K562 (cell line): ENCODE data around the gene USP12. TPM values are rescaled to one million over a fixed set of nuclear protein-coding genes. Genes with fewer than 3 reads are reported as not detected.

Experiments
- ATF2 ChIP-seq: sonication (generic); formaldehyde crosslinking; IDR thresholded peaks from 2 replicates; pipeline ENCODE4 v1.8.1; 2022; ENCODE audit warnings: missing genetic modification reagents
- CCNT2 ChIP-seq: IDR thresholded peaks from 2 replicates; pipeline ENCODE4 v1.6.1; 2011; ENCODE audit warnings: borderline replicate concordance, low read depth, mild to moderate bottlenecking, moderate library complexity, mixed read lengths, low read length; ENCODE audit not compliant: insufficient read length; ENCODE audit errors: extremely low read depth
- CXXC5 ChIP-seq: fragments of 250-450 bp; sonication (Bioruptor Pico); IDR thresholded peaks from 2 replicates; pipeline ENCODE4 v1.8.0; 2022; ENCODE audit warnings: inconsistent platforms, mild to moderate bottlenecking, moderate library complexity
- JUND ChIP-seq, 2 experiments: IDR thresholded peaks; 2 replicates in 1 of 2; 3 replicates in 1 of 2; pipeline ENCODE4 v1.6.1; 2011; ENCODE audit warnings: borderline replicate concordance in 2 of 2, low read depth in 2 of 2, low read length in 2 of 2, improper control_type of control experiment in 1 of 2, missing biosample characterization in 1 of 2, missing genetic modification characterization in 1 of 2, missing genetic modification reagents in 1 of 2
- PHF8 ChIP-seq: fragments of 200-600 bp; sonication (generic); IDR thresholded peaks from 2 replicates; pipeline ENCODE4 v1.6.1; 2012; ENCODE audit warnings: mixed run types, mild to moderate bottlenecking, inconsistent platforms, low read length, moderate library complexity, borderline replicate concordance
- RBFOX2 ChIP-seq: fragments of 200-400 bp; formaldehyde crosslinking; IDR thresholded peaks from 2 replicates; pipeline ENCODE4 v1.6.1; 2017; ENCODE audit warnings: low read depth, mild to moderate bottlenecking, low read length, moderate library complexity
- RBM22 ChIP-seq: fragments of 200-400 bp; formaldehyde crosslinking; IDR thresholded peaks from 2 replicates; pipeline ENCODE4 v1.6.1; 2018; ENCODE audit warnings: low read length, low read depth; ENCODE audit not compliant: poor library complexity, severe bottlenecking
- TAF1 ChIP-seq: IDR thresholded peaks from 2 replicates; pipeline ENCODE4 v1.6.1; 2011; ENCODE audit warnings: mild to moderate bottlenecking, low read length, moderate library complexity; ENCODE audit not compliant: insufficient read depth, control insufficient read depth, severe bottlenecking; ENCODE audit errors: extremely low read depth
- ZBTB7A ChIP-seq: IDR thresholded peaks from 2 replicates; pipeline ENCODE4 v1.6.1; 2011; ENCODE audit warnings: low read depth, mild to moderate bottlenecking, low read length, moderate library complexity, borderline replicate concordance; ENCODE audit not compliant: control insufficient read depth
- polyA plus RNA-seq, 8 experiments: library from polyadenylated mRNA; depleted of rRNA in 4 of 8; stranded (reverse) in 5 of 8; unstranded in 3 of 8; fragments of >200 nt; fragmentation: Nextera tagmentation in 2 of 8; fragmentation: Illumina TruSeq in 1 of 8; extraction: Ambion mirVana in 2 of 8; extraction: Trizol in 1 of 8; gene quantifications; 2 replicates each; pipeline versions ENCODE4 v1.2.1 to v1.2.3, GENCODE V29; 2011 to 2014; ENCODE audit warnings: inconsistent platforms in 1 of 8, missing spikeins in 1 of 8
- total RNA-seq, 7 experiments: library from RNA; depleted of rRNA in 6 of 7; stranded (reverse); fragments of >200 nt in 6 of 7; fragmentation: Illumina TruSeq in 2 of 7; extraction: Trizol in 2 of 7; gene quantifications; 2 replicates each; pipeline versions ENCODE4 v1.2.1 to v1.2.3, GENCODE V29; 2011 to 2021; ENCODE audit warnings: low replicate concordance in 1 of 7
- TF ChIP-seq, protein P1 (sequence below): fragments of 450-650 bp; IDR thresholded peaks from 2 replicates; pipeline ENCODE4 v1.6.1; 2017; ENCODE audit warnings: antibody characterized with exemption
- TF ChIP-seq, protein P2 (sequence below), 2 experiments: fragments of 450-650 bp; conservative IDR thresholded peaks; 2 replicates each; pipeline ENCODE4 v1.6.1; 2017; ENCODE audit warnings: mild to moderate bottlenecking in 2 of 2, moderate library complexity in 2 of 2
- TF ChIP-seq, protein P3 (sequence below): sonication (generic); formaldehyde crosslinking; IDR thresholded peaks from 2 replicates; pipeline ENCODE4 v1.4.0; 2020; ENCODE audit warnings: mild to moderate bottlenecking, missing genetic modification reagents
- TF ChIP-seq, protein P4 (sequence below): sonication (generic); formaldehyde crosslinking; IDR thresholded peaks from 2 replicates; pipeline ENCODE4 v1.8.0; 2022; ENCODE audit warnings: mild to moderate bottlenecking, missing genetic modification reagents

USP12 gene
- total and polyA plus RNA-seq, 9 of the 15 experiments (the other 6 are each of a cell fraction or from before 2014, with no cell fraction given) = 1.8 to 20.5 (median 13.3) TPM

DNA sequence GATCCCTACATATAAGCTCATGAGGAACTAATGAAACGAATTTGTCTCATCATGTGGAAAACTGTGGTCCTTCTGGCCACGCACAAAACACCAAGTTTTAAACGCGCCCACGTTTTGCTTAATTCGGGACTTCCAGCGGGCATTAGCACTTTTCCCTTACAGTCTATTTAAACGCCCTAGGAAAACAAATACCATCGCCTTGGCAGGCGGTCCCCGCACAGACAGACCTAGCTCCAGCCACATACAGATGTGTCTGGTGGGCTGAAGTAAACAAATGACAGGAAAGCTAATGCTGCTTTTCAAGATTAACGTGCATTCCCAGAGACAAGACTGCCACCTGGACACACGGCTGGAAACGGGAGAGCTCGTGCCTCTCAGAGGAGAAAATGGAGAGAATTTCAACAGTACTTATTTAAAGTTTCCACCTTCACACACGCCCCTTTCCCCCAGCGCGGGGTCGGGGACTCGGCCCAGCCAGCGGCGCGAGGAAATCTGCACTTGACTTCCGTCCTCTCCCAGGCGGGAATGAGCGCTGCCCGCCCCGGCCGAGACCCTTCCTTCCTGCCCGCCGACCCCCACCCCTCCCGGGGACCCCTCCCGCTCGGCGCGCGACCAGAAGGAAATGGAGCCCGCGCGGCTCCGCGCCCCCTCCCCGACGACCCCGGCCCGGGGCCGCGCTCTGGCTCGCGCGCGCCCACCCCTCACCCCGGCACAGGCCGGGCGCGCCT is 931 bp downstream of the USP12 start (continued):
- TF ChIP-seq, protein P1, sequence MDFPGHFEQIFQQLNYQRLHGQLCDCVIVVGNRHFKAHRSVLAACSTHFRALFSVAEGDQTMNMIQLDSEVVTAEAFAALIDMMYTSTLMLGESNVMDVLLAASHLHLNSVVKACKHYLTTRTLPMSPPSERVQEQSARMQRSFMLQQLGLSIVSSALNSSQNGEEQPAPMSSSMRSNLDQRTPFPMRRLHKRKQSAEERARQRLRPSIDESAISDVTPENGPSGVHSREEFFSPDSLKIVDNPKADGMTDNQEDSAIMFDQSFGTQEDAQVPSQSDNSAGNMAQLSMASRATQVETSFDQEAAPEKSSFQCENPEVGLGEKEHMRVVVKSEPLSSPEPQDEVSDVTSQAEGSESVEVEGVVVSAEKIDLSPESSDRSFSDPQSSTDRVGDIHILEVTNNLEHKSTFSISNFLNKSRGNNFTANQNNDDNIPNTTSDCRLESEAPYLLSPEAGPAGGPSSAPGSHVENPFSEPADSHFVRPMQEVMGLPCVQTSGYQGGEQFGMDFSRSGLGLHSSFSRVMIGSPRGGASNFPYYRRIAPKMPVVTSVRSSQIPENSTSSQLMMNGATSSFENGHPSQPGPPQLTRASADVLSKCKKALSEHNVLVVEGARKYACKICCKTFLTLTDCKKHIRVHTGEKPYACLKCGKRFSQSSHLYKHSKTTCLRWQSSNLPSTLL = no peak
- TF ChIP-seq, protein P2, sequence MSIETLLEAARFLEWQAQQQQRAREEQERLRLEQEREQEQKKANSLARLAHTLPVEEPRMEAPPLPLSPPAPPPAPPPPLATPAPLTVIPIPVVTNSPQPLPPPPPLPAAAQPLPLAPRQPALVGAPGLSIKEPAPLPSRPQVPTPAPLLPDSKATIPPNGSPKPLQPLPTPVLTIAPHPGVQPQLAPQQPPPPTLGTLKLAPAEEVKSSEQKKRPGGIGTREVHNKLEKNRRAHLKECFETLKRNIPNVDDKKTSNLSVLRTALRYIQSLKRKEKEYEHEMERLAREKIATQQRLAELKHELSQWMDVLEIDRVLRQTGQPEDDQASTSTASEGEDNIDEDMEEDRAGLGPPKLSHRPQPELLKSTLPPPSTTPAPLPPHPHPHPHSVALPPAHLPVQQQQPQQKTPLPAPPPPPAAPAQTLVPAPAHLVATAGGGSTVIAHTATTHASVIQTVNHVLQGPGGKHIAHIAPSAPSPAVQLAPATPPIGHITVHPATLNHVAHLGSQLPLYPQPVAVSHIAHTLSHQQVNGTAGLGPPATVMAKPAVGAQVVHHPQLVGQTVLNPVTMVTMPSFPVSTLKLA (conservative IDR thresholded peaks at IDR 0.05) = peak; percentile 19 to 63; a peak in 2 of 4 replicates
- peak; percentile 7; the same call in 1 of the 2 replicates for TF ChIP-seq RBFOX2
- TF ChIP-seq TAF1 = no peak
- 0 out of 2 replicates have a peak, but pooled peaks have one; percentile 22 for TF ChIP-seq JUND (IDR thresholded peaks at IDR 0.05; ENCODE audit: borderline replicate concordance, low read depth, low read length)
- TF ChIP-seq JUND (tag; IDR thresholded peaks at IDR 0.05; ENCODE audit: borderline replicate concordance, low read depth, low read length) = 0 out of 3 replicates have a peak, but pooled peaks have one; percentile 30
- no peak for TF ChIP-seq RBM22
- 0 out of 2 replicates have a peak, but pooled peaks have one; percentile 17 for TF ChIP-seq CXXC5
- TF ChIP-seq, protein P3, sequence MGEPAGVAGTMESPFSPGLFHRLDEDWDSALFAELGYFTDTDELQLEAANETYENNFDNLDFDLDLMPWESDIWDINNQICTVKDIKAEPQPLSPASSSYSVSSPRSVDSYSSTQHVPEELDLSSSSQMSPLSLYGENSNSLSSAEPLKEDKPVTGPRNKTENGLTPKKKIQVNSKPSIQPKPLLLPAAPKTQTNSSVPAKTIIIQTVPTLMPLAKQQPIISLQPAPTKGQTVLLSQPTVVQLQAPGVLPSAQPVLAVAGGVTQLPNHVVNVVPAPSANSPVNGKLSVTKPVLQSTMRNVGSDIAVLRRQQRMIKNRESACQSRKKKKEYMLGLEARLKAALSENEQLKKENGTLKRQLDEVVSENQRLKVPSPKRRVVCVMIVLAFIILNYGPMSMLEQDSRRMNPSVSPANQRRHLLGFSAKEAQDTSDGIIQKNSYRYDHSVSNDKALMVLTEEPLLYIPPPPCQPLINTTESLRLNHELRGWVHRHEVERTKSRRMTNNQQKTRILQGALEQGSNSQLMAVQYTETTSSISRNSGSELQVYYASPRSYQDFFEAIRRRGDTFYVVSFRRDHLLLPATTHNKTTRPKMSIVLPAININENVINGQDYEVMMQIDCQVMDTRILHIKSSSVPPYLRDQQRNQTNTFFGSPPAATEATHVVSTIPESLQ = no peak
- peak; percentile 87 for TF ChIP-seq ZBTB7A
- TF ChIP-seq CCNT2 = peak; percentile 0
- no peak for TF ChIP-seq PHF8
- TF ChIP-seq ATF2 (CRISPR knock-in tag) = no peak
- TF ChIP-seq, protein P4, sequence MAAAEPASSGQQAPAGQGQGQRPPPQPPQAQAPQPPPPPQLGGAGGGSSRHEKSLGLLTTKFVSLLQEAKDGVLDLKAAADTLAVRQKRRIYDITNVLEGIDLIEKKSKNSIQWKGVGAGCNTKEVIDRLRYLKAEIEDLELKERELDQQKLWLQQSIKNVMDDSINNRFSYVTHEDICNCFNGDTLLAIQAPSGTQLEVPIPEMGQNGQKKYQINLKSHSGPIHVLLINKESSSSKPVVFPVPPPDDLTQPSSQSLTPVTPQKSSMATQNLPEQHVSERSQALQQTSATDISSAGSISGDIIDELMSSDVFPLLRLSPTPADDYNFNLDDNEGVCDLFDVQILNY (CRISPR knock-in tag) = 0 out of 2 replicates have a peak, but pooled peaks have one; percentile 24
